Measurements from ENCODE around the gene COQ8B.
"Not testable (repeated sequence)": the region's sequence is repeated elsewhere in the genome, so short reads cannot be mapped to it uniquely, and the experiment has no call there.

COQ8B gene

DNA sequence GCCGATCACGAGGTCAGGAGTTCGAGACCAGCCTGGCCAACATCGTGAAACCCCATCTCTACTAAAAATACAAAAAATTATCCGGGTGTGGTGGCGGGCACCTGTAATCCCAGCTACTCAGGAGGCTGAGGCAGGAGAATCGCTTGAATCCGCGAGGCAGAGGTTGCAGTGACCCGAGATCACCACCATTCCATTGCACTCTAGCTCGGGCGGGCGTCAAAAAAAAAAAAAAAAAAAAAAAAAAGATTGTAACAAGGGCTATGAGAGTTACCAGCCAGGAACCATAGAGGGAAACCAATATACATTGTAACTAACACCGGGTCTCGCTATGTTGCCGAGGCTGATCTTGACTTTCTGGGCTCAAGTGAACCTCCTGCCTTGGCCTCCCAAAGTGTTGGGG lies 15.6 kb upstream of the COQ8B start:
- H3K27me3 Mint-ChIP-seq, H3K9me3 Mint-ChIP-seq, H3K27ac Mint-ChIP-seq, H3K4me1 Mint-ChIP-seq, H3K4me3 Mint-ChIP-seq: not testable (repeated sequence)
- peaks cover 14% of the 10 kb centered on the region for H3K36me3 Mint-ChIP-seq

- not testable (repeated sequence) for H3K4me3 Mint-ChIP-seq, H3K9me3 Mint-ChIP-seq, H3K27ac Mint-ChIP-seq, H3K4me1 Mint-ChIP-seq, H3K27me3 Mint-ChIP-seq
- H3K36me3 Mint-ChIP-seq: peaks cover 10% of the 10 kb centered on the region
Measured at GRCh38 chr19:40730065-40730464, 13.4 kb upstream of the COQ8B start.

DNA sequence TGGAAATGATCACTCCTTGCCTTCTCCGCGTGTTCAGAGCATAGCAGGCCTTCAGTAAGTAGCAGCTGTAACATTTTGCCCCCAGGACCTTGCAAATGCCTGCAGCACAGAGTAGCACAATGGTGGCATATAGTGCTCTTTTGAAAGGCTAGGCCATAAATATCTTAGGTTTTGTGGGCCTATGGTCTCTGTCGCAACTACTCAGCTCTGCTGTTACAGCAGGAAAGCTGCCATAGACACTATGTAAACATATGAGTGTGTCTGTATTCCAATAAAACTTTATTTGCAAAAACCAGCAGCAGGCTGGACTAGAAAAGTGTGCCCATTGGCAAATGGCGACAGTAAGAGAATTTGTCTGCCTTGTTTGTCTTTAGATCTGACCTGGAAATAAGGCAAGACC lies 9.6 kb upstream of the COQ8B start:
- peaks cover 15% of the 10 kb centered on the region for H3K36me3 Mint-ChIP-seq

GRCh38 chr19:40724855-40725254 lies 8.2 kb upstream of the COQ8B start:
- Mint-ChIP-seq H3K27me3 (no peaks in the 10 kb centered on the region), H3K9me3 (no peaks in the 10 kb centered on the region), H3K27ac (no peak overlapping the region), H3K4me3 (no peak overlapping the region), H3K4me1 (peaks cover 34% of the 10 kb centered on the region), H3K36me3 (peaks cover 12% of the 10 kb centered on the region)

More for the DNA sequence above, 9.6 kb upstream of the COQ8B start:
- Mint-ChIP-seq H3K4me1 (peaks cover 21% of the 10 kb centered on the region), H3K4me3 (no peak overlapping the region), H3K9me3 (no peaks in the 10 kb centered on the region), H3K27me3 (no peaks in the 10 kb centered on the region), H3K27ac (no peak overlapping the region)

- no peak overlapping the region for H3K4me3 Mint-ChIP-seq
- H3K27ac Mint-ChIP-seq: no peak overlapping the region
Measured at GRCh38 chr19:40724315-40724714, 7.6 kb upstream of the COQ8B start.

GRCh38 chr19:40723661-40724254 lies 7.1 kb upstream of the COQ8B start:
- Mint-ChIP-seq H3K27ac (no peak overlapping the region), H3K36me3 (peaks cover 12% of the 10 kb centered on the region), H3K9me3 (no peaks in the 10 kb centered on the region), H3K27me3 (no peaks in the 10 kb centered on the region), H3K4me3 (no peak overlapping the region), H3K4me1 (peaks cover 45% of the 10 kb centered on the region)

More at GRCh38 chr19:40724315-40724714, 7.6 kb upstream of the COQ8B start:
- H3K4me1 Mint-ChIP-seq: peaks cover 39% of the 10 kb centered on the region
- H3K9me3 Mint-ChIP-seq: no peaks in the 10 kb centered on the region
- H3K27me3 Mint-ChIP-seq: no peaks in the 10 kb centered on the region
- peaks cover 12% of the 10 kb centered on the region for H3K36me3 Mint-ChIP-seq

GRCh38 chr19:40721936-40722661 lies 5.4 kb upstream of the COQ8B start:
- H3K36me3 Mint-ChIP-seq: peaks cover 10% of the 10 kb centered on the region
- H3K4me3 Mint-ChIP-seq: no peak overlapping the region
- H3K27ac Mint-ChIP-seq: no peak overlapping the region

DNA sequence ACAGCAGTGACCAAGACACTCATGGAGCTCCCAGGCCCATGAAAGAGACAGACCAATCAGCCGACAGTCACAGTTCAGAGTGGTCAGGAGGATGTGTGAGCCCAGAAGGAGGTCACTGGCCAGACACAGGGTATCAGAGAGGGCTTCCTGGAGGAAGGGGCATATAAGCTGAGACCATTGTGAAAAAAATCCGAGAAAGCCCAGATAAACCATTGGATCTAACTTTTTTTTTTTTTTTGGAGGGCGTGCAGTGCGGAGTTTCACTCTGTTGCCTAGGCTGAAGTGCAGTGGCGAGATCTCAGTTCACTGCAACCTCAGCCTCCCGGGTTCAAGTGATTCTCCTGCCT lies 4.4 kb upstream of the COQ8B start:
- Mint-ChIP-seq H3K9me3 (no peaks in the 10 kb centered on the region), H3K4me1 (peaks cover 55% of the 10 kb centered on the region), H3K36me3 (peaks cover 10% of the 10 kb centered on the region), H3K27me3 (no peaks in the 10 kb centered on the region), H3K27ac (no peak overlapping the region), H3K4me3 (peak overlapping the region; percentile 75)

More at GRCh38 chr19:40721936-40722661, 5.4 kb upstream of the COQ8B start:
- Mint-ChIP-seq H3K9me3 (no peaks in the 10 kb centered on the region), H3K4me1 (peaks cover 52% of the 10 kb centered on the region), H3K27me3 (no peaks in the 10 kb centered on the region)

GRCh38 chr19:40719414-40719894 lies 2.8 kb upstream of the COQ8B start:
- Mint-ChIP-seq H3K4me1 (peaks cover 70% of the 10 kb centered on the region), H3K9me3 (no peaks in the 10 kb centered on the region), H3K36me3 (peaks cover 10% of the 10 kb centered on the region), H3K4me3 (peak overlapping the region; percentile 94), H3K27me3 (no peaks in the 10 kb centered on the region), H3K27ac (no peak overlapping the region)

DNA sequence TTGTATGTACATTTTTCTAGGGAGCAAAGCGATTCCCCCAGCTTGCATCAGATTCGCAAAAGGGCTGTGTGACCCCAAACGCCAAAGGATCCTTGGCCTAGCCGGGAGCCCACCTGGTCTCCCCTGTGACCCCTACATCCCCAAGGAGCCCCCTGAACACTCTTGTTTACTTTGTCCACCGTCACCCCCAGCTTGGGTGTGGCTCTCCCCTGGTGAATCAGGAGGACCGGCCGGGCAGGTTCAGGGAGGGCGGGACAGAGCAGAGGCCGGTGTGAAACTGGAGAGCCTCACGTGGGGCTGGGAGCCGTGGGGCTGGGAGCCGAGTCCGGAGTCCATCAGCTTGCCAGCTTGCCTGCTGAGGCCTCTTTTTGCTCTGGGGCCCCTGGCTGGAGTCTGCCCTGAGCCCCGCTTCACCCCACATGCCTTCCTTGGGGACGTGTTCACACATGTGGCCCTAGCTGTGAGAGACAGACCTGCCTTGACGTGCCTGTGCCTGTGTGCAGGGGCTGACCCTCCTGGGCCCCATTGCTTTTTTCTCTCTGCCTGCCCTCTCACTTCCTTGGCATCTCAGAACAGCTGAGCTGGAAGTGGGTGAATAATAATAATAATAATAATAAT lies 2.2 kb upstream of the COQ8B start:
- Mint-ChIP-seq H3K9me3 (no peaks in the 10 kb centered on the region), H3K27ac (no peak overlapping the region)

DNA sequence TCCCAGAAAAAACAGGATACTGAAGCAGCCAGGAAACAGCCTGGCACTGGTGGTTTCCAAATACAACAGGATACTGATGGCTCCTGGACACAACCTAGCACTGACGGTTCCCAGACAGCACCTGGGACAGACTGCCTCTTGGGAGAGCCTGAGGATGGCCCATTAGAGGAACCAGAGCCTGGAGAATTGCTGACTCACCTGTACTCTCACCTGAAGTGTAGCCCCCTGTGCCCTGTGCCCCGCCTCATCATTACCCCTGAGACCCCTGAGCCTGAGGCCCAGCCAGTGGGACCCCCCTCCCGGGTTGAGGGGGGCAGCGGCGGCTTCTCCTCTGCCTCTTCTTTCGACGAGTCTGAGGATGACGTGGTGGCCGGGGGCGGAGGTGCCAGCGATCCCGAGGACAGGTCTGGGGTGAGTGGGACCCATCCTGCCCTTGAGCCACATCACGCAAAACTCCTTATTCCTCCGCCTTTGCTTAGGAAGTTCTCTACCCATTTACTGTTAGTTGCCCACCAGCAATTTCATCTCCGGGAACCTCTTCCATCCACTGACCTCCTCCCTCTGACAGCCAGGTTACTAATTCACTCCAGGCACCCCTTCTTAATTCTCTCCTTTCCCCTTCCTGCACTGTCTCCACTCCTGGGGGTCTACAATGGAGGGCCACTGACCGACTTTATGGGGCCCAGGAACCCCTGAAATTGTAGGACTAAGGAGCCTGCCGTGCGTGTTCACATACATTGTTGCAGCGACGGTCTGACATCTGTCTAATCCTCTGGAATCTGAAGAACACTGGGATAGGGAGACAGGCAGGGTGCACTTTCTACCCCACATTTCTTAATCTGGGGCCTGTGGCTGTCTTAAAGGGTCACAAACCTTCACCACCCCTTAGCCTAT lies 1.4 kb upstream of the COQ8B start:
- no peaks in the 10 kb centered on the region for H3K27me3 Mint-ChIP-seq
- peaks cover 7% of the 10 kb centered on the region for H3K36me3 Mint-ChIP-seq
- H3K4me3 Mint-ChIP-seq: peak overlapping the region; percentile 94
- H3K27ac Mint-ChIP-seq: peak overlapping the region; percentile 96
- peaks cover 66% of the 10 kb centered on the region for H3K4me1 Mint-ChIP-seq
- no peaks in the 10 kb centered on the region for H3K9me3 Mint-ChIP-seq

More for the DNA sequence above, 2.2 kb upstream of the COQ8B start:
- Mint-ChIP-seq H3K4me3 (peak overlapping the region; percentile 94), H3K4me1 (peaks cover 70% of the 10 kb centered on the region), H3K36me3 (peaks cover 8% of the 10 kb centered on the region), H3K27me3 (no peaks in the 10 kb centered on the region)

- Mint-ChIP-seq H3K9me3 (no peaks in the 10 kb centered on the region), H3K4me1 (peaks cover 65% of the 10 kb centered on the region), H3K36me3 (peaks cover 7% of the 10 kb centered on the region), H3K4me3 (peak overlapping the region; percentile 94), H3K27ac (peak overlapping the region; percentile 17), H3K27me3 (no peaks in the 10 kb centered on the region)
Measured at GRCh38 chr19:40717325-40717879, 716 bp upstream of the COQ8B start.

DNA sequence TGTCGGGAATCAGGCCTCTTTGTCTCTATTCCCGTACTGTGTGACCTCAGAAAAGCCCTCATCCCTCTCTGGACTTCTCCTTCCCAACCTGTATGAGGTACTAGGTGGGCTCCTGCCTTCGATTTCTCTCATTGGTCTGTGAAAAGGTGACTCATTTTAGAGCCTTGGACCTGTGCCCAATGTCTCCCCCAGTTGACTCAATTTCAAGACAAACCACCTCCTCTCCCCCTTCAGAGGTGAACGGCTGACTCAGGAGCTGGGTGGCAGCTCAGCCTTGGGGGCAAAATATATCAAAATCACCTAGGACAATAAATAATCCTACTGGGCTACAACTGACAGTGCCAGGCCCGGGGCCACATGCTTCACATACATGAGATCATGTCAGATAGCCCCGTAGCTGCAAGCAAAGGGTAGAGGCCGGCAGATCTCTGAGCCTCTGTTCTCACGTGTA lies 630 bp downstream of the COQ8B start:
- H3K27ac Mint-ChIP-seq: peak overlapping the region; percentile 95
- no peaks in the 10 kb centered on the region for H3K9me3 Mint-ChIP-seq
- peak overlapping the region; percentile 86 for H3K4me3 Mint-ChIP-seq
- H3K4me1 Mint-ChIP-seq: peaks cover 66% of the 10 kb centered on the region
- no peaks in the 10 kb centered on the region for H3K27me3 Mint-ChIP-seq
- peaks cover 12% of the 10 kb centered on the region for H3K36me3 Mint-ChIP-seq

- no peaks in the 10 kb centered on the region for H3K27me3 Mint-ChIP-seq
- H3K4me3 Mint-ChIP-seq: peak overlapping the region; percentile 86
- H3K27ac Mint-ChIP-seq: peak overlapping the region; percentile 95
- H3K9me3 Mint-ChIP-seq: no peaks in the 10 kb centered on the region
- peaks cover 7% of the 10 kb centered on the region for H3K36me3 Mint-ChIP-seq
- H3K4me1 Mint-ChIP-seq: peaks cover 54% of the 10 kb centered on the region
Measured at GRCh38 chr19:40714441-40715299, 2.0 kb downstream of the COQ8B start.
